HG03342 (cell line): ENCODE measurements around the gene SLC9A6.

Experiments
- ATAC-seq: cut with Tn5 transposase; IDR thresholded peaks from one replicate; pipeline ENCODE4 v1.9.1; 2021; ENCODE audit warnings: mild to moderate bottlenecking, moderate library complexity; ENCODE audit not compliant: unreplicated experiment

Gene SLC9A6

GRCh38 chrX:135985157-135985972, at the start of gene SLC9A6:
Gene SLC9A6, plus strand, starts transcription at chrX:135985435. Its CDS starts 224 bp downstream, at chrX:135985659.
- ATAC-seq: peak; percentile 88

- ATAC-seq: no peak
Observed at GRCh38 chrX:135944486-135944885, 40.7 kb upstream of the SLC9A6 start.

GRCh38 chrX:135951291-135951690, 33.9 kb upstream of the SLC9A6 start:
- ATAC-seq: no peak

- peak; percentile 46 for ATAC-seq
Observed at GRCh38 chrX:135973025-135973547, 12.1 kb upstream of the SLC9A6 start.

- peak; percentile 76 for ATAC-seq
Observed at GRCh38 chrX:135973548-135974278, 11.5 kb upstream of the SLC9A6 start, which contains the start of gene MMGT1. Gene MMGT1, minus strand, starts transcription at chrX:135973988. Its CDS starts 313 bp downstream, at chrX:135973675.

GRCh38 chrX:135974279-135974856, 10.9 kb upstream of the SLC9A6 start:
- no peak for ATAC-seq

GRCh38 chrX:135975421-135975820, 9.8 kb upstream of the SLC9A6 start:
- ATAC-seq: no peak

GRCh38 chrX:135977611-135978010, 7.6 kb upstream of the SLC9A6 start:
- ATAC-seq: no peak

GRCh38 chrX:135981010-135981409, 4.2 kb upstream of the SLC9A6 start:
- no peak for ATAC-seq

- ATAC-seq: no peak
Observed at GRCh38 chrX:135981668-135982067, 3.6 kb upstream of the SLC9A6 start.

GRCh38 chrX:135982860-135983259, 2.4 kb upstream of the SLC9A6 start:
- no peak for ATAC-seq

GRCh38 chrX:135984256-135984655, 979 bp upstream of the SLC9A6 start:
- no peak for ATAC-seq

- no peak for ATAC-seq
Observed at GRCh38 chrX:135984791-135985156, 461 bp upstream of the SLC9A6 start.

GRCh38 chrX:135985973-135986310, 707 bp downstream of the SLC9A6 start:
- no peak for ATAC-seq

GRCh38 chrX:135988245-135988644, 3.0 kb downstream of the SLC9A6 start:
- no peak for ATAC-seq

- no peak for ATAC-seq
Observed at GRCh38 chrX:136015016-136015415, 29.8 kb downstream of the SLC9A6 start.

GRCh38 chrX:136016881-136017280, 31.6 kb downstream of the SLC9A6 start:
- no peak for ATAC-seq

GRCh38 chrX:136019226-136019625, 34.0 kb downstream of the SLC9A6 start:
- ATAC-seq: no peak

GRCh38 chrX:136021160-136021559, 35.9 kb downstream of the SLC9A6 start:
- peak; percentile 80 for ATAC-seq

GRCh38 chrX:136021903-136022302, 36.7 kb downstream of the SLC9A6 start:
- peak; percentile 40 for ATAC-seq

- ATAC-seq: no peak
Observed at GRCh38 chrX:136025091-136025490, 39.9 kb downstream of the SLC9A6 start.
